Transverse colon (tissue), 3 donors: ENCODE data around the gene ACR.
"Not testable (repeated sequence)": the region's sequence is repeated elsewhere in the genome, so short reads cannot be mapped to it uniquely, and the experiment has no call there.

Source experiments
- EP300 ChIP-seq: sonication (generic); formaldehyde crosslinking; IDR thresholded peaks from one replicate; pipeline ENCODE4 v1.6.1; 2017; ENCODE audit warnings: antibody characterized with exemption, low read depth
- TF ChIP-seq, protein P1 (sequence below), 5 experiments: fragments of 200-600 bp in 3 of 5; fragments of 450-650 bp in 2 of 5; sonication (generic) in 3 of 5; IDR thresholded peaks; 1 replicate in 2 of 5; 2 replicates in 3 of 5; pipeline ENCODE4 v1.5.1; 2016 to 2017; ENCODE audit warnings: antibody characterized with exemption in 5 of 5, inconsistent platforms in 3 of 5, mild to moderate bottlenecking in 2 of 5, moderate library complexity in 1 of 5

DNA sequence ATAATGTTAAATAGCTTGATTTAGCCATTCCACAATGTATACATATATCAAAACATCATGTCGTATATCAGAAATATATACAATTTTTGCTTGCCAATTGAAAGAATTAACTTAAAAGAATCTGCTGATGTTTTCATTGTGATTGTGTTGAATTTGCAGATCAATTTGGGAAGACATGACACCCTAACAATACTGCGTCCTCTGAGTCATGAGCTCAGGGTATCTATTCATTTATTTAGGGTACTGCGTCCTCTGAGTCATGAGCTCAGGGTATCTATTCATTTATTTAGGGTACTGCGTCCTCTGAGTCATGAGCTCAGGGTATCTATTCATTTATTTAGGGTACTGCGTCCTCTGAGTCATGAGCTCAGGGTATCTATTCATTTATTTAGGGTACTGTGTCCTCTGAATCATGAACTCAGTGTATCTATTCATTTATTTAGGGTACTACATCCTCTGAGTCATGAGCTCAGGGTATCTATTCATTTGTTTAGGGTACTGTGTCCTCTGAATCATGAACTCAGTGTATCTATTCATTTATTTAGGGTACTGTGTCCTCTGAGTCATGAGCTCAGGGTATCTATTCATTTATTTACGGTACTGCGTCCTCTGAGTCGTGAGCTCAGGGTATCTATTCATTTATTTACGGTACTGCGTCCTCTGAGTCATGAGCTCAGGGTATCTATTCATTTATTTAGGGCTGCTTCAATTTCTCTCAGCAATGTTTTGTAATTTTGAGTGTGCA is 21.8 kb downstream of the ACR start:
- TF ChIP-seq, protein P1, sequence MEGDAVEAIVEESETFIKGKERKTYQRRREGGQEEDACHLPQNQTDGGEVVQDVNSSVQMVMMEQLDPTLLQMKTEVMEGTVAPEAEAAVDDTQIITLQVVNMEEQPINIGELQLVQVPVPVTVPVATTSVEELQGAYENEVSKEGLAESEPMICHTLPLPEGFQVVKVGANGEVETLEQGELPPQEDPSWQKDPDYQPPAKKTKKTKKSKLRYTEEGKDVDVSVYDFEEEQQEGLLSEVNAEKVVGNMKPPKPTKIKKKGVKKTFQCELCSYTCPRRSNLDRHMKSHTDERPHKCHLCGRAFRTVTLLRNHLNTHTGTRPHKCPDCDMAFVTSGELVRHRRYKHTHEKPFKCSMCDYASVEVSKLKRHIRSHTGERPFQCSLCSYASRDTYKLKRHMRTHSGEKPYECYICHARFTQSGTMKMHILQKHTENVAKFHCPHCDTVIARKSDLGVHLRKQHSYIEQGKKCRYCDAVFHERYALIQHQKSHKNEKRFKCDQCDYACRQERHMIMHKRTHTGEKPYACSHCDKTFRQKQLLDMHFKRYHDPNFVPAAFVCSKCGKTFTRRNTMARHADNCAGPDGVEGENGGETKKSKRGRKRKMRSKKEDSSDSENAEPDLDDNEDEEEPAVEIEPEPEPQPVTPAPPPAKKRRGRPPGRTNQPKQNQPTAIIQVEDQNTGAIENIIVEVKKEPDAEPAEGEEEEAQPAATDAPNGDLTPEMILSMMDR (IDR thresholded peaks at IDR 0.05): not testable (repeated sequence)
- not testable (repeated sequence) for TF ChIP-seq EP300
